Activated CD4-positive, alpha-beta T cell treated with anti-CD3 and anti-CD28 coated beads for 24 hours (primary cell): Measurements from ENCODE around the gene STPG3.
A peak's percentile ranks its signal among the peaks of the same experiment; 100 is the strongest.
"Not testable (repeated sequence)": the region's sequence is repeated elsewhere in the genome, so short reads cannot be mapped to it uniquely, and the experiment has no call there.

ENCODE experiments used
- DNase-seq, 2 donors: peaks; one replicate each; pipeline ENCODE4 v3.0.0-alpha.2; 2020; ENCODE audit warnings: low read depth in 2 of 2

STPG3 gene

GRCh38 chr9:137233143-137233980 lies 17.7 kb upstream of the STPG3 start:
- no peak for DNase-seq

GRCh38 chr9:137234055-137234697 lies 16.9 kb upstream of the STPG3 start:
- DNase-seq = no peak

- DNase-seq = no peak
Measured at GRCh38 chr9:137234758-137235423, 16.2 kb upstream of the STPG3 start.

GRCh38 chr9:137235424-137236237 lies 15.5 kb upstream of the STPG3 start:
- DNase-seq = no peak

- peak; percentile 90 to 94 for DNase-seq
Measured at GRCh38 chr9:137236238-137236935, 14.7 kb upstream of the STPG3 start.

GRCh38 chr9:137236936-137237421 lies 14.1 kb upstream of the STPG3 start:
- no peak for DNase-seq

GRCh38 chr9:137237759-137238726 lies 13.0 kb upstream of the STPG3 start:
- DNase-seq = no peak

GRCh38 chr9:137239541-137240200 lies 11.4 kb upstream of the STPG3 start:
- not testable (repeated sequence) for DNase-seq

GRCh38 chr9:137240318-137240840 lies 10.7 kb upstream of the STPG3 start:
- peak; percentile 48 to 49 for DNase-seq

- DNase-seq = peak; percentile 93
Measured at GRCh38 chr9:137240841-137241489, 10.1 kb upstream of the STPG3 start, which contains the start of gene TUBB4B. TUBB4B (plus strand) TSS chr9:137241287; CDS start chr9:137241361, 74 bp downstream.

GRCh38 chr9:137241490-137242268 lies 9.4 kb upstream of the STPG3 start:
- DNase-seq = peak; percentile 40 to 55

GRCh38 chr9:137242269-137243203 lies 8.6 kb upstream of the STPG3 start:
- DNase-seq = no peak

- DNase-seq = not testable (repeated sequence)
Measured at GRCh38 chr9:137243266-137243625, 7.8 kb upstream of the STPG3 start.

- no peak for DNase-seq
Measured at GRCh38 chr9:137243626-137244485, 7.2 kb upstream of the STPG3 start.
